Neural cell (in vitro differentiated cells): Measurements from ENCODE around the gene SLIT3. TPM values are rescaled to one million over a fixed set of nuclear protein-coding genes. Genes with fewer than 3 reads are reported as not detected.

Experiments used
- H2AFZ ChIP-seq: fragments of 200-600, 300-800 bp; sonication (generic), shearing (Covaris generic); 2 replicates; pipeline ENCODE4 v1.6.0; 2014; ENCODE audit warnings: low read depth, mild to moderate bottlenecking, antibody characterized with exemption, low read length, moderate library complexity
- H3F3A ChIP-seq: fragments of 200-600 bp; shearing (Covaris generic); 2 replicates; pipeline ENCODE4 v1.6.1; 2016; ENCODE audit warnings: mild to moderate bottlenecking, moderate library complexity, mixed read lengths, antibody characterized with exemption, low read length; ENCODE audit not compliant: insufficient read depth, poor library complexity, severe bottlenecking
- H3K27ac ChIP-seq: fragments of 200-600, 300-800 bp; sonication (generic), shearing (Covaris generic); 2 replicates; pipeline ENCODE4 v1.5.1; 2014; ENCODE audit warnings: mild to moderate bottlenecking, low read length, moderate library complexity
- H3K27me3 ChIP-seq: fragments of 300-800, 200-600 bp; sonication (generic), shearing (Covaris generic); 2 replicates; pipeline ENCODE4 v1.6.0; 2014; ENCODE audit warnings: mild to moderate bottlenecking, low read depth, low read length, moderate library complexity; ENCODE audit not compliant: insufficient read depth
- H3K36me3 ChIP-seq: fragments of 300-800, 200-600 bp; sonication (generic), shearing (Covaris generic); 2 replicates; pipeline ENCODE4 v1.5.1; 2014; ENCODE audit warnings: mild to moderate bottlenecking, antibody characterized with exemption, low read length, moderate library complexity; ENCODE audit not compliant: insufficient read depth
- H3K4me2 ChIP-seq: fragments of 300-800, 200-600 bp; sonication (generic), shearing (Covaris generic); 2 replicates; pipeline ENCODE4 v1.6.0; 2014; ENCODE audit warnings: mild to moderate bottlenecking, low read length
- H3K4me3 ChIP-seq: fragments of 300-800, 200-600 bp; sonication (generic), shearing (Covaris generic); 2 replicates; pipeline ENCODE4 v1.5.1; 2014; ENCODE audit warnings: mild to moderate bottlenecking, low read length, moderate library complexity
- H3K79me2 ChIP-seq: fragments of 200-600 bp; shearing (Covaris generic); replicated peaks from 2 replicates; pipeline ENCODE4 v1.6.0; 2014; ENCODE audit warnings: mild to moderate bottlenecking, low read length, moderate library complexity; ENCODE audit not compliant: insufficient read depth
- H3K9ac ChIP-seq: fragments of 300-800, 200-600 bp; sonication (generic), shearing (Covaris generic); 2 replicates; pipeline ENCODE4 v1.6.1; 2016; ENCODE audit warnings: mild to moderate bottlenecking, low read length, mixed read lengths
- H3K9me2 ChIP-seq: fragments of 200-600 bp; shearing (Covaris generic); 2 replicates; pipeline ENCODE4 v1.6.1; 2016; ENCODE audit warnings: mild to moderate bottlenecking, low read length, mixed read lengths; ENCODE audit not compliant: insufficient read depth
- H3K9me3 ChIP-seq: fragments of 200-600, 300-800 bp; sonication (generic), shearing (Covaris generic); 2 replicates; pipeline ENCODE4 v1.6.1; 2016; ENCODE audit warnings: mild to moderate bottlenecking, mixed run types, low read length, moderate library complexity, mixed read lengths
- H4K20me1 ChIP-seq: fragments of 200-600 bp; shearing (Covaris generic); 2 replicates; pipeline ENCODE4 v1.6.1; 2016; ENCODE audit warnings: mild to moderate bottlenecking, mixed run types; ENCODE audit not compliant: insufficient read depth
- EP300 ChIP-seq: fragments of 450-650 bp; conservative IDR thresholded peaks from 2 replicates; pipeline ENCODE4 v1.6.1; 2014; ENCODE audit warnings: antibody characterized with exemption, mild to moderate bottlenecking, moderate library complexity; ENCODE audit not compliant: poor library complexity, severe bottlenecking
- EZH2 ChIP-seq: fragments of 200-600, 300-800 bp; shearing (Covaris generic), sonication (generic); IDR thresholded peaks from 2 replicates; pipeline ENCODE4 v1.6.1; 2014; ENCODE audit warnings: antibody characterized with exemption, low read length, borderline replicate concordance, mild to moderate bottlenecking; ENCODE audit not compliant: insufficient read depth, poor library complexity, severe bottlenecking
- MXI1 ChIP-seq: fragments of 450-650 bp; conservative IDR thresholded peaks from 2 replicates; pipeline ENCODE4 v1.6.1; 2014; ENCODE audit warnings: antibody characterized with exemption, mild to moderate bottlenecking; ENCODE audit not compliant: poor library complexity, severe bottlenecking
- POLR2AphosphoS5 ChIP-seq: IDR thresholded peaks from 2 replicates; pipeline ENCODE4 v1.6.1; 2012
- RAD21 ChIP-seq: fragments of 450-650 bp; conservative IDR thresholded peaks from 2 replicates; pipeline ENCODE4 v1.6.1; 2014; ENCODE audit warnings: antibody characterized with exemption, mild to moderate bottlenecking, moderate library complexity
- REST ChIP-seq: IDR thresholded peaks from 2 replicates; pipeline ENCODE4 v1.6.1; 2012; ENCODE audit warnings: borderline replicate concordance
- SMC3 ChIP-seq: fragments of 450-650 bp; conservative IDR thresholded peaks from 2 replicates; pipeline ENCODE4 v1.6.1; 2014; ENCODE audit warnings: antibody characterized with exemption, mild to moderate bottlenecking, moderate library complexity; ENCODE audit not compliant: poor library complexity
- TAF1 ChIP-seq: IDR thresholded peaks from 2 replicates; pipeline ENCODE4 v1.6.1; 2012; ENCODE audit warnings: low read depth
- polyA plus RNA-seq: library from polyadenylated mRNA; depleted of rRNA; stranded (reverse); fragments of >200 nt; gene quantifications from 2 replicates; pipeline ENCODE4 v1.2.3, GENCODE V29; 2014
- TF ChIP-seq, protein P1 (sequence below): fragments of 450-650 bp; IDR thresholded peaks from 2 replicates; pipeline ENCODE4 v1.5.1; 2014; ENCODE audit warnings: antibody characterized with exemption, mild to moderate bottlenecking, moderate library complexity; ENCODE audit not compliant: poor library complexity, severe bottlenecking

Gene SLIT3
- polyA plus RNA-seq, 1 donor from 2014 or later: 1.2 TPM

DNA sequence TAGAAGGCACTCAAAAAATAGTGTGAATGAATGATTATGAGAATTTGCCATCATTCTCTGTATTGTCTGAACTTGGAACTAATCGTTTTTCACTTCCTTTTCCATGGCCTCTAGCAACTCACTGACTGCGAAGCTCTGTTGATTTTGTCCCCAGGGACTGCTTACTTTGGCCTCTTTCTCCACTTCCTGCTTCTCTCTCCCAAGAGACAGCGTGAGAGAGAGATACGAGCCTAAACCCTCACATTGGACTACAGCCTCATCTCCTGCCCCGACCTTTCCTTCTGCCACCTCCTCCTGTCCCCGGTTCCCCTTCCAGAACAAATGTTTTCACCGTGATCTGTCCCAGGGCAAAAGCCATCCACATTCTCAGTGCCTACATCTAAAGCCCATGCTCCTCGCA is 421.0 kb downstream of the SLIT3 start:
- Histone ChIP-seq H3K9ac (no peak overlapping the region), H4K20me1 (no peaks in the 10 kb centered on the region), H3K27me3 (no peaks in the 10 kb centered on the region), H3K9me2 (no peaks in the 10 kb centered on the region), H3K4me3 (no peak overlapping the region), H3K36me3 (no peaks in the 10 kb centered on the region), H3K27ac (no peak overlapping the region), H3K4me2 (no peak overlapping the region), H3K79me2 (no peaks in the 10 kb centered on the region), H2AFZ (no peak overlapping the region), H3K9me3 (no peaks in the 10 kb centered on the region), H3F3A (no peaks in the 10 kb centered on the region)
- no peak for TF ChIP-seq REST
- no peak for TF ChIP-seq POLR2AphosphoS5
- TF ChIP-seq SMC3: no peak
- TF ChIP-seq, protein P1, sequence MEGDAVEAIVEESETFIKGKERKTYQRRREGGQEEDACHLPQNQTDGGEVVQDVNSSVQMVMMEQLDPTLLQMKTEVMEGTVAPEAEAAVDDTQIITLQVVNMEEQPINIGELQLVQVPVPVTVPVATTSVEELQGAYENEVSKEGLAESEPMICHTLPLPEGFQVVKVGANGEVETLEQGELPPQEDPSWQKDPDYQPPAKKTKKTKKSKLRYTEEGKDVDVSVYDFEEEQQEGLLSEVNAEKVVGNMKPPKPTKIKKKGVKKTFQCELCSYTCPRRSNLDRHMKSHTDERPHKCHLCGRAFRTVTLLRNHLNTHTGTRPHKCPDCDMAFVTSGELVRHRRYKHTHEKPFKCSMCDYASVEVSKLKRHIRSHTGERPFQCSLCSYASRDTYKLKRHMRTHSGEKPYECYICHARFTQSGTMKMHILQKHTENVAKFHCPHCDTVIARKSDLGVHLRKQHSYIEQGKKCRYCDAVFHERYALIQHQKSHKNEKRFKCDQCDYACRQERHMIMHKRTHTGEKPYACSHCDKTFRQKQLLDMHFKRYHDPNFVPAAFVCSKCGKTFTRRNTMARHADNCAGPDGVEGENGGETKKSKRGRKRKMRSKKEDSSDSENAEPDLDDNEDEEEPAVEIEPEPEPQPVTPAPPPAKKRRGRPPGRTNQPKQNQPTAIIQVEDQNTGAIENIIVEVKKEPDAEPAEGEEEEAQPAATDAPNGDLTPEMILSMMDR: no peak
- TF ChIP-seq MXI1: no peak
- TF ChIP-seq EZH2: no peak
- no peak for TF ChIP-seq TAF1
- no peak for TF ChIP-seq RAD21
- TF ChIP-seq EP300: no peak

- TF ChIP-seq TAF1: no peak
- TF ChIP-seq RAD21: no peak
- no peak for TF ChIP-seq EZH2
- TF ChIP-seq SMC3: no peak
- no peak for TF ChIP-seq EP300
- TF ChIP-seq REST: no peak
- TF ChIP-seq, protein P1: no peak
- no peak for TF ChIP-seq MXI1
- H3F3A ChIP-seq: no peaks in the 10 kb centered on the region
- no peaks in the 10 kb centered on the region for H4K20me1 ChIP-seq
- H3K27ac ChIP-seq: no peak overlapping the region
- H3K9ac ChIP-seq: no peak overlapping the region
- no peak overlapping the region for H3K4me3 ChIP-seq
- H2AFZ ChIP-seq: no peak overlapping the region
- H3K36me3 ChIP-seq: no peaks in the 10 kb centered on the region
- H3K27me3 ChIP-seq: no peaks in the 10 kb centered on the region
- no peaks in the 10 kb centered on the region for H3K79me2 ChIP-seq
- H3K9me2 ChIP-seq: no peaks in the 10 kb centered on the region
- no peak overlapping the region for H3K4me2 ChIP-seq
- H3K9me3 ChIP-seq: no peaks in the 10 kb centered on the region
Measured at GRCh38 chr5:168879331-168879730, 421.6 kb downstream of the SLIT3 start.
